Astrocyte (in vitro differentiated cells and primary cell): ENCODE results near the gene LAMB4.

Source experiments
- EZH2 ChIP-seq: IDR thresholded peaks from 2 replicates; pipeline ENCODE4 v1.6.1; 2012; ENCODE audit warnings: mild to moderate bottlenecking, low read length, inconsistent platforms; ENCODE audit not compliant: insufficient read depth
- TF ChIP-seq, protein P1 (sequence below): IDR thresholded peaks from 2 replicates; pipeline ENCODE4 v1.5.1; 2011; ENCODE audit warnings: low read depth, mild to moderate bottlenecking, inconsistent platforms, low read length, moderate library complexity; ENCODE audit not compliant: insufficient read depth

GRCh38 chr7:108108131-108108530 is 22.0 kb downstream of the LAMB4 start:
- TF ChIP-seq, protein P1, sequence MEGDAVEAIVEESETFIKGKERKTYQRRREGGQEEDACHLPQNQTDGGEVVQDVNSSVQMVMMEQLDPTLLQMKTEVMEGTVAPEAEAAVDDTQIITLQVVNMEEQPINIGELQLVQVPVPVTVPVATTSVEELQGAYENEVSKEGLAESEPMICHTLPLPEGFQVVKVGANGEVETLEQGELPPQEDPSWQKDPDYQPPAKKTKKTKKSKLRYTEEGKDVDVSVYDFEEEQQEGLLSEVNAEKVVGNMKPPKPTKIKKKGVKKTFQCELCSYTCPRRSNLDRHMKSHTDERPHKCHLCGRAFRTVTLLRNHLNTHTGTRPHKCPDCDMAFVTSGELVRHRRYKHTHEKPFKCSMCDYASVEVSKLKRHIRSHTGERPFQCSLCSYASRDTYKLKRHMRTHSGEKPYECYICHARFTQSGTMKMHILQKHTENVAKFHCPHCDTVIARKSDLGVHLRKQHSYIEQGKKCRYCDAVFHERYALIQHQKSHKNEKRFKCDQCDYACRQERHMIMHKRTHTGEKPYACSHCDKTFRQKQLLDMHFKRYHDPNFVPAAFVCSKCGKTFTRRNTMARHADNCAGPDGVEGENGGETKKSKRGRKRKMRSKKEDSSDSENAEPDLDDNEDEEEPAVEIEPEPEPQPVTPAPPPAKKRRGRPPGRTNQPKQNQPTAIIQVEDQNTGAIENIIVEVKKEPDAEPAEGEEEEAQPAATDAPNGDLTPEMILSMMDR = no peak
- TF ChIP-seq EZH2 = no peak
